DMS53 treated with DMSO at 0.1 percent for 48 hours (cell line): ENCODE measurements around the gene VASN.

ENCODE experiments used
- DNase-seq: peaks from one replicate; lab custom pipeline; 2025; ENCODE audit not compliant: unreplicated experiment; lab: John Stamatoyannopoulos, UW

Gene VASN

DNA sequence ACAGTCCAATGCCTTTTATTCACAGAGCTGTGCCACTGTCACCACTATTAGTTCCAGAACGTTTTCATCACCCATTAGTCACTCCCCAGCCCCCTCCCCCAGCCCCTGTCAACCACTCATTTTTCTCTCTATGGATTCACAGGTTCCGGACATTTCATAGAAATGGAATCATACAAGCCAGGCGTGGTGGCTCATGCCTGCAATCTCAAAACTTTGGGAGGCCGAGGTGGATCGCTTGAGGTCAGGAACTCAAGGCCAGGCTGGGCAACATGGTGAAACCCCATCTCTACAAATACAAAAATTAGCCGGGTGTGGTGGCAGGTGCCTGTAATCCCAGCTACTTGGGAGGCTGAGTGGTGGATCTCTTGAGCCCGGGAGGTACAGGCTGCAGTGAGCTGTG is 19.8 kb upstream of the VASN start:
- DNase-seq = no peak

GRCh38 chr16:4352843-4353242 is 18.8 kb upstream of the VASN start:
- no peak for DNase-seq

DNA sequence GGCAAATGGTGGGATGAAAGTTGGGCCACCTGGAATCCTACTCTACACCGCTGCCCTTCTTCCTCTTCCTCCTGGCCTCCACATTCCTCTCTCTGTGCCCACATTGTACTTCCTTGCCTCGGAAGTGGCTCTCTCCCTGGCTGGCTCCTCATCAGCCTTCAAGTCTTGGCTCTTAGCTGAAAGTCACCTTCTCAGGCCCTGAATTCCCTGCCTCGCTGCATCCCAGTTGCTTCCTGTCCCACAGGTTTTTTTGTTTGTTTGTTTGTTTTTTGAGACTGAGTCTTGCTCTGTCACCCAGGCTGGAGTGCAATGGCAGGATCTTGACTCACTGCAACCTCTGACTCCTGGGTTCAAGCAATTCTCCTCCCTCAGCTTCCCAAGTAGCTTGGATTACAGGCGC is 18.0 kb upstream of the VASN start:
- DNase-seq = no peak

DNA sequence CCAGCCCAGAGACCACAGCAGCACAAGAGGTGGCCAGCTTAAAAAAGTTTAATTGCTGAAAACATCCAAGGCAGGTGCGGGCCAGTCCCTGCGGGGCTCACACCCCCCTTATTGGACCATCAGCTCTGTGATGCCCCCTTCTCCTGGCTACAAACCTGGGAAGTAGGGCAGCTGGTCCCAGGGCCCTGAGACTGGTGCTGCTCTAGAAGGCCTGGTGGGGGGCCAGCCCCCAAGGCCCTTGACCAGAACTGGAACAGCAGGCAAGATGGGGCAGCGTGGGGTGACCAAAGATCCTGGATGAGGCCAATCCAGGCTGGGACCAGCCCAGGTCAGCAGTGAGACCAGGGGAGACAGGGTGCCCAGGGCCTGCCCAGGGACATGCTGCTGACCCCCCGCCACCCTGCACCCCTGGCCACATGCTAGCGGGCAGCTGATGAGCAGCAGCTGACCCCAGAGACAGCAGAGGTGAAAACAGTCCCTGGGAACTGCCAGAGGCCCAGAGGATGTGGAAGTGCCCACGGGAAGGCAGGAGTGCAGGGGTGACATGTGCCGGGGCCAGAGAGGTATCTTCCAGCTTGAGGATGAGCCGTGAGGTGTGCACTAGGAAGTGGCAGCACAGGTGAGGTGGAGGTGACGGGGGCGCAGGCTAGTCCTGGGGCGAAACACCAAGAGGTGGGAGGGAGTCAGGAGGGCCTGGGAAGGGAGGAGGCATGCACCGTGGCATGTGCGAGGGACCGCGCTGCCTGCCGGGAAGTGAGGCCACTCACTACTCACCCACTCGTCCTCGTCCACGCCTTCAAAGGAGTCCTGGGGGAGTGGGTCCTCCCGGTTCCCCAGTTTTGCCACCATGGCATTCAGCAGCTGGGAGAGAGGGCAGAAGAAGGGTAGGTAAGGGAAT is 16.9 kb upstream of the VASN start:
- DNase-seq = no peak

DNA sequence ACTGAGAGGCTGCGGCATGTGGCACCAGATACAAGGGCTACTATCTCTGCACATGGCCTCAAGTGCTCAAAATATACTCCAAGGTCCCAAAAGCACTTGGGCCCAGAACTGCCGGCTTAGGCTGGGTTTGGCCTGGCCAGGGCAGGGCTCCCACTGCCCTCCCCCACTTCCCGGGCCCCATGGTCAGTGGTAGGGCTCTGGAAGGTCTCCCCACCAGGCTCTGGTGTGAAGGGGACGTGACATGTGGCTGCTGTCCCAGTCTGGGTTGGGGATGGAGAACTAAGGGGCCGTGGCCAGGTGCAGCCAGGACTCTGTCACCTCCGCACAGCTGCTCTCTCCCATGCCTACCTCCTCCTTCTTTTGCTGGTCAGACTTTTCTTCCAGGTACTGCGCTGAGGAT is 14.8 kb upstream of the VASN start:
- no peak for DNase-seq

- DNase-seq = no peak
Measured at GRCh38 chr16:4358236-4358635, 13.4 kb upstream of the VASN start.

GRCh38 chr16:4358831-4359561 is 12.7 kb upstream of the VASN start:
- DNase-seq = no peak

GRCh38 chr16:4359914-4360313 is 11.7 kb upstream of the VASN start:
- no peak for DNase-seq

GRCh38 chr16:4360538-4361021 is 11.1 kb upstream of the VASN start:
- no peak for DNase-seq

DNA sequence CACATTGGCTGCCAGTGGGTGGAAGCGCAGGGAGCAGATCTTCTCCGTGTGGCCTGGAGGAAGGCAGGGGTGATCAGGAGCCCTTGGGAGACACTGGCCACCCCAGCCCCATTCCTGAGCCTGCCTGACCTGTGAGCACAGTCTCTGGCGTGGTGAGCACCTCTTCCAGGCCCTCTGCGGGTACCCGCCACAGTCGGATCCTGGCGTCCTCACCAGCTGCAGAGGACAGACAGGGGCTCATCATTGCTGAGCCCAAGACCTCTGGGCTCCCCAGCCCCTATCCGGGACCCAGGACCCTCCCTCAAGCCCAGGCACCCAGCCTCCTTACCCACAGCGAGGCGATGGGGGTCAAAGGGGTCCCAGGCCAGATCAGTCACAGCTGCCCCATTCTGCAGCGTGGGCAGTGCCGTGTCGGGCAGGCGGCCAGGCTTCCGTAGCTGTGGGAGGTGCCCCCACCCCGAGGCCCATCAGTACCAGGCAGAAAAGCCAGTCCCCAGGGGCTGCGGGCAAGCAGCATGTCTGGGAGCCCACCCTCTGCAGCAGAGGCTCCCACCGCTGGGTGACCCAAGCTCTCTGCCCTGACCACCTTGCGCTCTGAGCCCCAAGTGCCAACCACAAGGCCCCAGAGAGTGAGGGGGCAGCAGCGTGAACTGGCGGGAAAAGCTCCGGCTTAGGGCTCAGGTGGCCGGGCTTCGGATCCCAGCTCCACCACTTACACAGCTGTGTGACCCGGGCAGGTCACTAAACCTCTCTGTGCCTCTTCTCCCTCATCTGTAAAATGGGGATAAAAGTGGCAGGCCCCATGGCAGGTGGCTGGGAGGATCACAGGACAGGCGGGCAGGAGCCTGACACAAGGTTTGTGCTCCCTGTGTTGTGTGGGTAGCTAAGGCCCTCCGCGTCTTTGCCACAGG is 10.4 kb upstream of the VASN start:
- DNase-seq = no peak

DNA sequence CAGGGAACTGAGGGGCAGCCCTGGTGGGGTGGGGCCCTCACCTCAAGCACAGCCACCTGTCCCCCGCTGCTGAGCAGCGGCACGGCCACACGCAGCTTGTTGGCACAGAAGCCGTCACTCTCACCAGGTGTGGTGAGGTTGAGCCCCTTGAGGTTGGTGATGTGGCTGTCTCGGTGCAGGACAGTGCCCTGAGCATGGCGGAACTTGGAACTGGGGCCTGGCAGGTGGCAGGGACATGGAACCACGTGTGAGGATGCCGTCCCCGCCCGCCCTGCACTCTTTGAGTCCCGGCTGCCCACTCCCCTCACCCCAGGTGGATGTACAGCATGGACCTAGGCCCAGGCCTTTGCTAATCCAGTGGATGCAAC is 9.7 kb upstream of the VASN start:
- DNase-seq = no peak

GRCh38 chr16:4362476-4363135 is 9.0 kb upstream of the VASN start:
- DNase-seq = no peak

DNA sequence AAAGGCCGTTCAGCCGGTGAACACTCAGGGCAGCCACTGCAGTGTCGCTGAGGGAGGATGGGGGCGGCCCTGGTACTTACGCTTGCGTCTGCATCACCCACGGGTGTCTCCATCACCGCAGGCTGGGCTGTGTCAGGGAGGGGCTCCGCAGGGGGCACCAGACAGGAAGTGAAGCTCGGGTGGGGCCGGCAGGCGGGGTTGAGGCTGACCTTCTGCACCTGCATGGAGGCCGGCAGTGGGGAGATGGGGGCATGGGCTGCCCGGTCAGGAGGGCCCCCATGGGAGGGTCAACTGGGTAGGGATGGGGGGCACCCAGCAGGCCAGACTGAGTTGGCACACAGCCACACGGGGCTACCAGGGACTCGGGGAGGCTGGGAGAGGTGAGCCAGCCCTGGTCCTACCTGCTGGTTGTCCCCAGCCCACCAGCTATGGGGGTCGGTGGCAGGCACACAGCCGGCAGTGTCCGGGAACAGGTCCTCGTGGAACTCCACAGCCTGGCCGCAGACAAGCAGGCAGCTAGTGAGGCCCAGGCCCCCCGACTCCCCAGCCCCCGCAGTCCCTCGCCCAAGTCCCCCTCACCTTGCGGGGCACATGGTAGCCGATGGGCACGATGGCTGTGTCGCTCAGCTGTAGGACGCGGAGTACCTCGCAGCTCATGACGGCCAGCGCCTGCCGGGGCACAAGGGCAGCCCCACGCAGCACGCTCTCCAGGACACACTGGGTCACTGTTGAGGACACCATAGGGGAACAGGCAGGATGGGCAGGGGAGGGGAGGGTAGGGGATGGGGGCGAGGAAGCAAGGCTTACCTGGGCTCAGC is 7.2 kb upstream of the VASN start:
- no peak for DNase-seq

DNA sequence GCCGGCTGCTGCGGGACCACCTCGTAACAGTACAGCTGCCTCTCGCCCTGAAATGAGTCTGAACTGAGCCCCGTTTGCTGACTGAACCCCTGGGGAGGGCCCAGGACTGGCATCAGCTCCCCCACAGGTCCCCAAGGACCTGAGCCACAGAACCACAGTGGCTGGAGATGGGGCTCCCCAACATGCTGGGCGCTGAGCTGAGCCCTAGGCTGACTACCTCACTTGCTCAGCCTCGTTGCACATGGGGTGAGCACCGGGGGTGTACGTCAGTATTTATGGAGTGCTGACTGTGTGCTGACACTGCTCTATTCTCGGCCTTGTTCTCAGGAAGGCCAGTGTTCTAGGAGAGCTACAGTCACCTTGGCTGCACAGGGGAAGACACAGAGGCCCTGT is 6.6 kb upstream of the VASN start:
- DNase-seq = no peak

- no peak for DNase-seq
Measured at GRCh38 chr16:4365615-4366014, 6.0 kb upstream of the VASN start.

GRCh38 chr16:4366016-4366415 is 5.6 kb upstream of the VASN start:
- no peak for DNase-seq

- no peak for DNase-seq
Measured at GRCh38 chr16:4367393-4367856, 4.2 kb upstream of the VASN start.

DNA sequence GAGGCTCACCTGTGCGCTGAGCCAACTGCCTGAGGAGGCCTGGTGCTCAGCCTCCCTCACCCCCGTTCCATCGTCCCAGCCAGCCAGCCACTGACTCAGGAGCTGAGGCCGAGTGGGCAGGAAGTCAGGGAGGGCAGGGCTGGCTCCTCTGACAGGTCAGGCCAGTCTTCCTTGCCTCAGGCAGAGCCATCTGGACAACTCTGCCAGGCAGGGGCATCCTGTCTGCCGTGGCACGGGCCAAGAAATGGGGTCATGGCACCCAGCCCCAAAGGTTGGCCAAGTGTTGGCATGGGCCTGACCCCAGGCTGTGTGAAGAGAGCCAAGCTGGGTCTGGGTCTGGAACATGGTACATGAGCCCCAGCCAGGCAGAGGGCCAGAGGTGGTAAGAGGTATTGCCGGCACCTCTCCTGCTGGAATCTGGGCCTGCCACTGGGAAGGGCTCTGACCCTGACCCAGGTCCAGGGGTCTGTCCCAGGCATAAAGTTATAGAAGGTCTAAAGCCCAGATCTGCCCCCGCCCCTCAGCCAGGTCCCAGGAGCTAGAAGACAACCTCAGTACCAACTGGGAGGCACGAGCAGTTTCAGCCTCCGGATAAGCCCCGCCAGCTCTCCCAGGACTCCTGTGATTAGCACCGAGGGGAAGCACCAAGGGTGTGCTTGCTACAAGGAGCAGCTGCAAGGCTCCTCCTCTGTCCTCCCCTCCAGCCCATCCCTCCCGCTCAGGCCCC is 2.5 kb upstream of the VASN start:
- no peak for DNase-seq

- no peak for DNase-seq
Measured at GRCh38 chr16:4370151-4370550, 1.5 kb upstream of the VASN start.
